Activated T-cell treated with anti-CD3 and anti-CD28 coated beads, Interleukin-2, amount 50 U/mL, for 72 hours (primary cell): ENCODE data around the gene INSM1. TPM values are rescaled to one million over a fixed set of nuclear protein-coding genes. Genes with fewer than 3 reads are reported as not detected.

Experiments
- ATAC-seq, 2 donors: fragments of 150-1000 bp; cut with Tn5 transposase; replicated peaks in 1 of 2; 2 replicates each; pipeline ENCODE4 v1.10.0; 2021; ENCODE audit warnings: moderate library complexity in 2 of 2, mild to moderate bottlenecking in 1 of 2
- DNase-seq, 2 donors: peaks; one replicate each; pipeline ENCODE4 v3.0.0; 2021 to 2022; ENCODE audit warnings: mixed read lengths in 1 of 2
- H3K27ac Mint-ChIP-seq: one replicate; pipeline ENCODE4 v1.8.0; 2022; ENCODE audit warnings: mild to moderate bottlenecking, moderate library complexity, mixed read lengths
- H3K27me3 Mint-ChIP-seq: one replicate; pipeline ENCODE4 v1.8.0; 2022; ENCODE audit warnings: low read depth, mixed read lengths
- H3K36me3 Mint-ChIP-seq, 2 donors: one replicate each; pipeline ENCODE4 v1.8.0; 2022; ENCODE audit warnings: mixed read lengths in 2 of 2, mild to moderate bottlenecking in 1 of 2; ENCODE audit not compliant: insufficient read depth in 2 of 2
- H3K4me1 Mint-ChIP-seq: one replicate; pipeline ENCODE4 v1.8.0; 2022; ENCODE audit warnings: low read depth, mixed read lengths
- H3K4me3 Mint-ChIP-seq, 2 donors: one replicate each; pipeline ENCODE4 v1.8.0; 2022; ENCODE audit warnings: mild to moderate bottlenecking in 2 of 2, mixed read lengths in 2 of 2, moderate library complexity in 2 of 2
- H3K9me3 Mint-ChIP-seq, 2 donors: one replicate each; pipeline ENCODE4 v1.8.0; 2022; ENCODE audit warnings: mixed read lengths in 2 of 2
- total RNA-seq, 2 donors: library from RNA; stranded (reverse); gene quantifications; one replicate each; pipeline ENCODE4 v1.2.3, GENCODE V29; 2022

The INSM1 gene
- total RNA-seq, 2 donors from 2014 or later: 4.1 to 7.4 TPM

DNA sequence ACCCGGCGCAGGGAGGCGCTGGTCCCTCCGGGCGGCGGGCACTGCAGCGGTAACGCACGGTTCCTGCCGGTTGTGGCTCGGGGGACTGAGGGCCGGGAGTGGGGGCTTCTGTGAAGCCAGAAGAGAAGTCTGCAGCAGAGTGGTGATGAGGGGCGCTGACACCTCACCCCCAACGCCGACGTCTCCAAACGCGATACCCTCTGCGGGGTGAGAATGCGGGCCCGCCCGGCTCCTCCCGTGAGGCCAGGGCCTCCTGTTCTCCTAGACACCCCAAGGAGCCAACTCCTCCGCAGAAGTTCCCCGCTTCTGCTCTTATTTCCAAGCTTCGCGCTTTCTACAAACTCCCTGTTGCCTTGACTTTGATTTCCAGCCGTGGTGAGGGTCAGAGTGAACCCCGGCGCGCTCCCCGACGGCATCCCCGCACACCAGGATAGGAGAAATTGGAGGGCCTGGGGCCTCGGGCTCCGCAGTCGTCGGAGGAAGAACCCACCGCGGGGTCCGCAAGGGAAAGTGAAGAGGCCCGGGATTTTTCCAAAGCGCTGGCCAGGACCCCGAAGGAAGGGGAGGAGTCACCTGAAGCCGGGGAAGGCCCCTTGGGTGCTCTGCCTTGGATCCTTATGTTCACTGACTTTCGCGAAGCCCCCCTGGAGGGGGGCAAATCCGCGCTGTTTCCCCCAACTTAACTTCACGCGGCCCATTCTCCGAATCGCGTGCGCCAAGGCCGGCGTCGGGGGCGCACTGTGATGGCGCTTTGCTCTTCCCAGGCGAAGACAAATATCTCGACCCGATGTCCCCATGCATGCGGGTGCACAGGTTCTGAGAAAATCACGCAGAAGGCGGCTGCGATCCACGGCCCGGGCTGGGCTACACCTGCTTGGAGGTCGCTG is 3.1 kb upstream of the INSM1 start:
- no peak overlapping the region for H3K27ac Mint-ChIP-seq
- no peaks in the 10 kb centered on the region for H3K9me3 Mint-ChIP-seq
- peaks cover 73% of the 10 kb centered on the region for H3K27me3 Mint-ChIP-seq
- H3K36me3 Mint-ChIP-seq: peaks cover under 1 to 2% of the 10 kb centered on the region in 2 donors
- peak in 1 of 2 donors; percentile 29 for DNase-seq
- peaks cover 55% of the 10 kb centered on the region for H3K4me1 Mint-ChIP-seq
- H3K4me3 Mint-ChIP-seq: peak overlapping the region; percentile 74 to 82
- no peak for ATAC-seq

DNA sequence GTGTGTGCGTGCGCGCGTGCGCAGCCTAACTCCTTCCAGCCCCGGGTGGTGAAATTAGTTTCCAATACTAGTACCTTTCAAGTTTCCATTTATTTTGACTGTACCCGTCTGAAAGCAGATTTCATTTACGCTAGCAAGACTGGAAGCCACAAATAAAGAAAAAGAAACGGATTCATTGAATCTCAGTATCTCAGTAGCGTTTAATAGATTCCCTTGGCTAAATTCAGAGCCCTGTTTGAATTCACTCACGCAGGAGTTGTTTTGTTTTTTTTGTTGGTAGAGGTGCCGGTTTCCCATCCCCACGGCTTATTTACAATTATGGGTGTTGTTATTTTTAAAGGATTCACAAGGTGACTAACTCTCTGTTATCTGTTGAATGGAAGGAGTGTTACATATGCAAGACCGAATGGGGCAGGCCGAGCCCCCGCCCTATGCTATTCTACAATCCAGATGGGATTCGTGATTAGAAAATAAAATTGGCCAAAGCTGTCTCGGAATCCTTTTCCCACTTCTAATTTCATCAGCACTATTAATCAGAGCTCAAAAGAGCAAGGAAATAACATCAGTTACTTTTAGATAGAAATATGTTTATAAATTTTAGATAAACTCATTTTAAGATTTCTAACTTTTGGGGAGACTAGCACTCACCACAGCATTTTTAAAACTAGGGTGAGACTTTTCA is 2.3 kb upstream of the INSM1 start:
- ATAC-seq (no peak), DNase-seq (peak in 1 of 2 donors; percentile 34)
- no peaks in the 10 kb centered on the region for H3K9me3 Mint-ChIP-seq
- H3K27me3 Mint-ChIP-seq: peaks cover 71% of the 10 kb centered on the region
- peak overlapping the region; percentile 50 for H3K27ac Mint-ChIP-seq
- H3K36me3 Mint-ChIP-seq: peaks cover 3 to 4% of the 10 kb centered on the region in 2 donors
- peak overlapping the region; percentile 74 to 82 for H3K4me3 Mint-ChIP-seq
- peaks cover 53% of the 10 kb centered on the region for H3K4me1 Mint-ChIP-seq

DNA sequence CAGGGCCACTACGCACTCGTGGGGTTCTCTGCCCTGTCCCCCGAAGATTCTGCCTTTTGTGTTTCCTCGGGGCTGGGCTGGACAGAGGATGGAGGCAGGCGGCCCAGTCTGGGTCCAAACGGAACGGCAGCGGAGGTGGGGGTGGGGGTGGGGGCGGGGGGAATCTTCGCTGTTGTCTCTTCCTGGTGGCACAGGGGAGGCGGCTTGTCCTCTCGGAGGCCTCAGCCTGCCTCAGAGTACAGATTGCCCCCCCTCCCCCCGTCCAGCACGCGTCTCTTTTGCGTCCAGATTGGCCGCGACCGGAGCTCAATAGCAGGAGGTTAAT is 1.4 kb upstream of the INSM1 start:
- ATAC-seq (no peak), DNase-seq (no peak)
- peak overlapping the region; percentile 68 to 73 for H3K4me3 Mint-ChIP-seq
- H3K9me3 Mint-ChIP-seq: no peaks in the 10 kb centered on the region
- H3K4me1 Mint-ChIP-seq: peaks cover 54% of the 10 kb centered on the region
- no peak overlapping the region for H3K27ac Mint-ChIP-seq
- H3K36me3 Mint-ChIP-seq: peaks cover 3 to 4% of the 10 kb centered on the region in 2 donors
- peaks cover 70% of the 10 kb centered on the region for H3K27me3 Mint-ChIP-seq

DNA sequence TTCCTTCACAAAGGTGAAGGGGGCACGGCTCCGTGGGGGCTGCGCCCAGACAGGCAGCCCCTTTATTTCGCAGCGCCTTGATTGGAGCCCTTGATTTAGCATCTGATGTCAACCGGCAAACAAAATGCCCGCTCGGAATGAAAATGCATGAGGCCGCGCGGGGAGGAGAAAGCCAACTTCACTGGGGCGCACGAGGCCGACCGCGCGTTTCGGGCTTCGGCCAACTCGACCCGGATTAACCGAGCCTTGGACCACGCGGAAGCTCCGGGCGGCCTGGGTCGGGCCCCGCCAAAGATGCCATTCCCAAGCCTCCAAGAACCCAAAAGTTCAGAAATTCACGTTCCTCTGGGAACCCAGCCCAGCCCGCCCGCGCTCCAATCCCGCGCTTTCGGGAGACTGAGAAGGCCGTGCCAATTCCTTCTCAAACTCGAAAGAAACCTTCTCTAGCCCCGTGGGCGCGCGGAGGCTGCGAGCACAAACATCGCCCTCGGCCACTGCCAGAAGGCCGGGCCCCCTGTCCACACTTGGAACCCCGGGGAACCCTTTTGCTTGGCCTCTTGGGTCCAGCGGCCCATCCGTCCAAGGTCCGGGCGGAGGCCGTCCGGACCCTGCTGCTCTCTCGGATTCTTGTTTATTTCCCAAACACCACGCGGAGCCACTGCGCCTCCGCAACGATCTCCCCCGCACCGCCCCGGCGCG is 879 bp upstream of the INSM1 start:
- no peak for DNase-seq
- Mint-ChIP-seq H3K36me3 (peaks cover 3 to 4% of the 10 kb centered on the region in 2 donors), H3K4me3 (peak overlapping the region; percentile 90 to 92), H3K27me3 (peaks cover 70% of the 10 kb centered on the region), H3K27ac (no peak overlapping the region), H3K4me1 (peaks cover 52% of the 10 kb centered on the region), H3K9me3 (no peaks in the 10 kb centered on the region)
- no peak for ATAC-seq

DNA sequence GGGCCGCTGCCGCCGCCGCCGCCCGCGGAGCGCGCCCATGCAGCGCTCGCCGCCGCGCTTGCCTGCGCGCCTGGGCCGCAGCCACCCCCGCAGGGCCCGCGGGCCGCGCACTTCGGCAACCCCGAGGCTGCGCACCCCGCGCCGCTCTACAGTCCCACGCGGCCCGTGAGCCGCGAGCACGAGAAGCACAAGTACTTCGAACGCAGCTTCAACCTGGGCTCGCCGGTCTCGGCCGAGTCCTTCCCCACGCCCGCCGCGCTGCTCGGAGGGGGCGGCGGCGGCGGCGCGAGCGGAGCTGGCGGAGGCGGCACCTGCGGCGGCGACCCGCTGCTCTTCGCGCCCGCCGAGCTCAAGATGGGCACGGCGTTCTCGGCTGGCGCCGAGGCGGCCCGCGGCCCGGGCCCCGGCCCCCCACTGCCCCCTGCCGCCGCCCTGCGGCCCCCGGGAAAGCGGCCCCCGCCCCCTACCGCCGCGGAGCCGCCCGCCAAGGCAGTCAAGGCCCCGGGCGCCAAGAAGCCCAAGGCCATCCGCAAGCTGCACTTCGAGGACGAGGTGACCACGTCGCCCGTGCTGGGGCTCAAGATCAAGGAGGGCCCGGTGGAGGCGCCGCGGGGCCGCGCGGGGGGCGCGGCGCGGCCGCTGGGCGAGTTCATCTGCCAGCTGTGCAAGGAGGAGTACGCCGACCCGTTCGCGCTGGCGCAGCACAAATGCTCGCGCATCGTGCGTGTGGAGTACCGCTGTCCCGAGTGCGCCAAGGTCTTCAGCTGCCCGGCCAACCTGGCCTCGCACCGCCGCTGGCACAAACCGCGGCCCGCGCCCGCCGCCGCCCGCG is 730 bp downstream of the INSM1 start:
- peaks cover 70% of the 10 kb centered on the region for H3K27me3 Mint-ChIP-seq
- peak; percentile 33 to 36 for ATAC-seq
- H3K27ac Mint-ChIP-seq: no peak overlapping the region
- peaks cover 50% of the 10 kb centered on the region for H3K4me1 Mint-ChIP-seq
- peaks cover 2 to 3% of the 10 kb centered on the region in 2 donors for H3K36me3 Mint-ChIP-seq
- peak; percentile 20 to 32 for DNase-seq
- peak overlapping the region in 1 of 2 donors; percentile 61 for H3K4me3 Mint-ChIP-seq
- no peaks in the 10 kb centered on the region for H3K9me3 Mint-ChIP-seq

DNA sequence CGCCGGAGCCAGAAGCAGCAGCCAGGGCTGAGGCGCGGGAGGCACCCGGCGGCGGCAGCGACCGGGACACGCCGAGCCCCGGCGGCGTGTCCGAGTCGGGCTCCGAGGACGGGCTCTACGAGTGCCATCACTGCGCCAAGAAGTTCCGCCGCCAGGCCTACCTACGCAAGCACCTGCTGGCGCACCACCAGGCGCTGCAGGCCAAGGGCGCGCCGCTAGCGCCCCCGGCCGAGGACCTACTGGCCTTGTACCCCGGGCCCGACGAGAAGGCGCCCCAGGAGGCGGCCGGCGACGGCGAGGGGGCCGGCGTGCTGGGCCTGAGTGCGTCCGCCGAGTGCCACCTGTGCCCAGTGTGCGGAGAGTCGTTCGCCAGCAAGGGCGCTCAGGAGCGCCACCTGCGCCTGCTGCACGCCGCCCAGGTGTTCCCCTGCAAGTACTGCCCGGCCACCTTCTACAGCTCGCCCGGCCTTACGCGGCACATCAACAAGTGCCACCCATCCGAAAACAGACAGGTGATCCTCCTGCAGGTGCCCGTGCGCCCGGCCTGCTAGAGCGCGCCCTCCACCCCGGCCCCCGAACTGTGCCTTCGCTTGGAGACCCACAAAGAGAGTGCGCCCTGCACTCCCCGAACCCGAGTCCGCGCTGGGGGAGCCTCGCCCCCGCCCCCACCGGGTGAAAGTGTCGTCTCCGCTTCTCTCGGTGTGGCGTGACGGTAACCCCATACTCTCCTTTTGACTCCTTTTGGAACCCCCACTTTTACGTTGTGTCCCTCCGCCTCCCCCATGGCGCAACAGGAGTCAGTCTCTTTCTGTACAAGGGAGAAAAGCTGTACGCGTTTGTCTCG is 1.6 kb downstream of the INSM1 start:
- peaks cover 2 to 3% of the 10 kb centered on the region in 2 donors for H3K36me3 Mint-ChIP-seq
- peak; percentile 43 to 55 for DNase-seq
- peak overlapping the region; percentile 1 for H3K27ac Mint-ChIP-seq
- peak overlapping the region; percentile 81 to 89 for H3K4me3 Mint-ChIP-seq
- peak; percentile 46 to 55 for ATAC-seq
- H3K4me1 Mint-ChIP-seq: peaks cover 53% of the 10 kb centered on the region
- H3K27me3 Mint-ChIP-seq: peaks cover 73% of the 10 kb centered on the region
- H3K9me3 Mint-ChIP-seq: no peaks in the 10 kb centered on the region

DNA sequence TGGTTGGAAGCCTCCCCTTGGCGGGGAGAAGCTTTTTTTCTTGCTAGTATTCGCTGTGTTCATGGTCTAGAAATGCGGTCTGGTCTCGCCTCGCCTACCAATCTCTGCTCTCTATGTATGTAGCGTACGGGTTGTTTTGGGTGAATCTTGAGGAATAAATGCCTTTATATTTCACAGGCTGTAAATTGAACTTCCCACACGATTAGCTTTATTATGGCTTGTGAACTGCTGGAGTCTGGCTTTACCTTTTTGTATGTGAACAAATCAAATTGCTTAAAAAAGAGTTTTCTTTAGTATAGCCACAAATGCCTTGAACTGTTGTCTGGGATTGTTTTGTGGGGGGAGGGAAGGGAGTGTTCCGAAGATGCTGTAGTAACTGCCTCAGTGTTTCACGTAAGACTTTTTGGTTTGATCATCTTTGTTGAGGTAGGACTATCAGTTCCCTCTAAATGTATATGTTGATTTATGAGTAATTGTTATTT is 2.2 kb downstream of the INSM1 start:
- H3K27me3 Mint-ChIP-seq: peaks cover 75% of the 10 kb centered on the region
- peak overlapping the region; percentile 1 for H3K27ac Mint-ChIP-seq
- peak overlapping the region; percentile 81 to 89 for H3K4me3 Mint-ChIP-seq

DNA sequence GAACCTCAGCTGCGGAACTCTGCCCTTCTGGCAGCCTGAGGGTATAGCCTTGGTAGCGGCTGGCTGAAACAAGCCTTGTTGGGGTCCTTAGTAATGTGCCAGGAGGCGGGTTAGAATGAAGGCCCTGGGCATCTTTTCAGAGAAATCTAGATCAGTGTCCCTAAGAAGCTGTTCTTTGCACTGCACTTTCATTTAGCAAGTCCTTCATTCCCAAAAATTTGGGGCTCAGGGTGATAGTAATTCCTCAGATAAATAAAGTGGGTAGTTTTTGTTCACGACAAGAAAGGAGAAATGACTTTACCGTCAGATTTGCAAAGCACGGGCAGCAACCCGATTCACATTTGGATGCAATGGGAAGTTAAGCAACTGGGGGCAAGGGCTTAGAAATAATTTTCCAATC is 3.2 kb downstream of the INSM1 start:
- no peak for DNase-seq

More for the DNA sequence above, 2.2 kb downstream of the INSM1 start:
- H3K36me3 Mint-ChIP-seq: peaks cover 2 to 3% of the 10 kb centered on the region in 2 donors
- DNase-seq (no peak), ATAC-seq (no peak)
- no peaks in the 10 kb centered on the region for H3K9me3 Mint-ChIP-seq
- H3K4me1 Mint-ChIP-seq: peaks cover 52% of the 10 kb centered on the region

DNA sequence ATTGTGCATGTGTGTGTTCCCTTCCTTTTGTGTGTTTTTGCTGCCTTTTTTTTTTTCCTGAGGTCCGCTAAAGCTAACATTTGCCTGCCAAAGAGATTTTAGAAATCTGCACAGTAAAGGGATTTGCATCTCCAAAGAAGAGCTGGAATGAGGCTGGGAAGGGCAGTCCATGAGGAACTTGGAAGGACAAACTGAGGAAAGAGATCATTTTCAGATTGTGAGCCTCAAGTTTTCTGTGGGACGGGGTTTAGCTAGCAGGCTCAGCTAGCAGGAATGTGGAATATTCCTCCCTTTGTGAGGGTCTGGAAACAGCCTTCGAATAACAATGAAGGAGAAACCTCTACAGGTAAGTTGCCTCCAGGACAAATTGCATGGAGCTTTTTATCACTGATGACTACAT is 3.8 kb downstream of the INSM1 start:
- H3K4me1 Mint-ChIP-seq: peaks cover 38% of the 10 kb centered on the region
- no peak for ATAC-seq
- H3K9me3 Mint-ChIP-seq: no peaks in the 10 kb centered on the region
- no peak for DNase-seq
- peak overlapping the region; percentile 48 to 63 for H3K4me3 Mint-ChIP-seq
- H3K27me3 Mint-ChIP-seq: peaks cover 74% of the 10 kb centered on the region
- H3K27ac Mint-ChIP-seq: no peak overlapping the region
- H3K36me3 Mint-ChIP-seq: peaks cover 2 to 3% of the 10 kb centered on the region in 2 donors

More for the DNA sequence above, 3.2 kb downstream of the INSM1 start:
- peaks cover 2 to 3% of the 10 kb centered on the region in 2 donors for H3K36me3 Mint-ChIP-seq
- H3K4me1 Mint-ChIP-seq: peaks cover 43% of the 10 kb centered on the region
- ATAC-seq: no peak
- H3K27me3 Mint-ChIP-seq: peaks cover 75% of the 10 kb centered on the region
- no peaks in the 10 kb centered on the region for H3K9me3 Mint-ChIP-seq
- H3K4me3 Mint-ChIP-seq: peak overlapping the region; percentile 48 to 63
- no peak overlapping the region for H3K27ac Mint-ChIP-seq

DNA sequence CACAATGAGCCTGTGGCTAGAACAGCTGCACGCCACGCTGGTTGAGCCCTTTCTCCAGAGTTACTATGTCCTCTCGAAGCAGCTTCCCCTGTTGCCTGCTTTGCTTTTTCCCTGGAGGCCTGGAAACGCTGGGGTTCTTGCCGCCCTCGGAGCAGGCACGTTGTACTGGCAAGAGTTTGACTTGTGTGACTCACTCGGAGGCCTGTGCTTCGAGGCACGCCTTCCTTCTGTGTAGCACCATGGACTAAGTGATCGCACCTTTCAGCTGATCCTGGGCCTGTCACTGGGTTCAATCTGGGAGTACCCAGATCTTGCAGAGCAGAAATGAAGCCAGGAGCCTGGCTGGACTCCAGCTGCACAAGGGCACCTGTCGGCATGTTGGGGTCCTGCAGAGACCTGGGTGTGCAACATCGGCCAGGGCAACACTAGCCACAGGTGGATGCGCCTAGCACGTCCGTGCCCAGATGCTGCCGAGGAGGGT is 5.2 kb downstream of the INSM1 start:
- DNase-seq: no peak
- Mint-ChIP-seq H3K9me3 (no peaks in the 10 kb centered on the region), H3K27ac (no peak overlapping the region), H3K4me1 (peaks cover 33% of the 10 kb centered on the region), H3K4me3 (no peak overlapping the region), H3K36me3 (peaks cover 2 to 3% of the 10 kb centered on the region in 2 donors), H3K27me3 (peaks cover 68% of the 10 kb centered on the region)
- no peak for ATAC-seq

DNA sequence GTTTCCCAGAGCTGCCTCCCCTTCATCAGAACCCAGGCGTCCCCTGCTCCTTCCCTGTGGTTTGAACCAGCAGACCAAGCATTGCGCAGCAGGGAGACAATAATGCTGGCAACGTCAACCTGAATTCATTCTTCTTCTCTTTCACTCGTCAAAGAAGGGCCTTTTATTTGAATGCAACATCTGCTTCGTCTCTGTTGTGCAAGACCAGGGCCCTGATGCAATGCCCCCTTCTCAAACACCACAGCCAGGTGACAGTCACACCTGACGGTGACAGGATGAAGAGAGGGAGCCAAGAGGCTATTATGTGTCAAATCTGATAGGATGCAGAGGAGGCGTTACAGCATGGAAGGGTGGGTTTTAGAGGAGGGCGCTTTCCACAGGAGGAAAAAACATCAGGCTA is 8.0 kb downstream of the INSM1 start:
- ATAC-seq: no peak
- DNase-seq: no peak
- H3K4me3 Mint-ChIP-seq: no peak overlapping the region
- no peaks in the 10 kb centered on the region for H3K9me3 Mint-ChIP-seq
- H3K4me1 Mint-ChIP-seq: peaks cover 23% of the 10 kb centered on the region
- no peak overlapping the region for H3K27ac Mint-ChIP-seq
- H3K36me3 Mint-ChIP-seq: peaks cover 0 to 1% of the 10 kb centered on the region in 2 donors
- H3K27me3 Mint-ChIP-seq: peaks cover 66% of the 10 kb centered on the region
